SU-DHL-6 (cell line): Measurements from ENCODE around the gene USP24.

Experiments
- EZH2phosphoT487 ChIP-seq: fragments of 200-600 bp; sonication (generic), shearing (Covaris generic); conservative IDR thresholded peaks from 2 replicates; pipeline ENCODE4 v1.6.1; 2018; ENCODE audit warnings: mild to moderate bottlenecking, antibody characterized with exemption, low read length, moderate library complexity, mixed read lengths
- TF ChIP-seq, protein P1 (sequence below): fragments of 200-600 bp; sonication (generic); IDR thresholded peaks from one replicate; pipeline ENCODE4 v1.5.1; 2017; ENCODE audit warnings: antibody characterized with exemption, mild to moderate bottlenecking, low read length, moderate library complexity; ENCODE audit not compliant: insufficient read depth, poor library complexity, severe bottlenecking

DNA sequence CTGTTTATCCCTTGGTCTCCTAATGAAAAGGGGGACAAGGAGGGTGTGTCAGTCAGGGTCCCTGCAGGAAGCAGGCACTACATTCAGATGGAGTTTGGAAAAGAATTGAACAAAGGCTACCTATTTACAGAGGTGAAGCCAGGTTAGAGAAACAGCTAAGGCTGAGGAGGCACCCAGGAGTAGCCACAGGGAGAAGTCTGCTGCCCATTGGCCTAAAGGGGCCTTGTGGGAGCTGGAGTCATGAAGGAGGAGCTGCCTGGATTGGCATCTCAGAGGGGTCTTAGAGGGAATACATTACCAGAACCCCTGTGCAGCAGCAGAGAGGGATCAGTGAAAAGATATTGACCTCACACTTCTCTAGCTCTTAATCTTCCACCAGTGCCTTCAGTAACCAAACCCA lies 31.2 kb upstream of the USP24 start:
- TF ChIP-seq, protein P1, sequence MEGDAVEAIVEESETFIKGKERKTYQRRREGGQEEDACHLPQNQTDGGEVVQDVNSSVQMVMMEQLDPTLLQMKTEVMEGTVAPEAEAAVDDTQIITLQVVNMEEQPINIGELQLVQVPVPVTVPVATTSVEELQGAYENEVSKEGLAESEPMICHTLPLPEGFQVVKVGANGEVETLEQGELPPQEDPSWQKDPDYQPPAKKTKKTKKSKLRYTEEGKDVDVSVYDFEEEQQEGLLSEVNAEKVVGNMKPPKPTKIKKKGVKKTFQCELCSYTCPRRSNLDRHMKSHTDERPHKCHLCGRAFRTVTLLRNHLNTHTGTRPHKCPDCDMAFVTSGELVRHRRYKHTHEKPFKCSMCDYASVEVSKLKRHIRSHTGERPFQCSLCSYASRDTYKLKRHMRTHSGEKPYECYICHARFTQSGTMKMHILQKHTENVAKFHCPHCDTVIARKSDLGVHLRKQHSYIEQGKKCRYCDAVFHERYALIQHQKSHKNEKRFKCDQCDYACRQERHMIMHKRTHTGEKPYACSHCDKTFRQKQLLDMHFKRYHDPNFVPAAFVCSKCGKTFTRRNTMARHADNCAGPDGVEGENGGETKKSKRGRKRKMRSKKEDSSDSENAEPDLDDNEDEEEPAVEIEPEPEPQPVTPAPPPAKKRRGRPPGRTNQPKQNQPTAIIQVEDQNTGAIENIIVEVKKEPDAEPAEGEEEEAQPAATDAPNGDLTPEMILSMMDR, result no peak
- TF ChIP-seq EZH2phosphoT487, result no peak
